GM10266 (cell line): ENCODE measurements around the gene TLE1.

Source experiments
- DNase-seq: peaks from one replicate; pipeline ENCODE4 v3.0.0; 2012; ENCODE audit errors: extremely low spot score
- CTCF ChIP-seq: IDR thresholded peaks from 2 replicates; pipeline ENCODE4 v1.5.1; 2012; ENCODE audit warnings: mild to moderate bottlenecking, low read depth; ENCODE audit not compliant: control insufficient read depth, insufficient read depth; ENCODE audit errors: missing control alignments

The TLE1 gene

GRCh38 chr9:81684635-81685034 is 4.7 kb downstream of the TLE1 start:
- no peak for DNase-seq
- TF ChIP-seq CTCF: no peak

DNA sequence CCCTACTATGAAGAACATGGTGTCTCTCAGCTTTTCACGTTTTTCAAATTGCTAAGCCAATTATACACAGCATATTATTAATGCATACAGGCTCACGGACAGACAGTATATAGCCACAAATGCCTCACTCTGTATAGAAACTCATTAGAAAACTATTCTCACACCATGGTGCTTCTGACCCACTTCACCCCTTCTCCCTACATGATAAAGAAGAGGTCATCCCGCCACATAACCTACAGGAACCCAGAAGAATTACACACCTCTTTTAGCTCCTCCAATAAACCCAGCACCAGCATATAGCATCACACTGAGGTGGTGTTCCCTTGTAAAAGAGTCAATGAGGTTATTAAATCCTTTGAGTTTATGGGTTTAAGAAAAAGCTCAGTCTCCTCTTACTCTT is 5.6 kb downstream of the TLE1 start:
- TF ChIP-seq CTCF: no peak
- no peak for DNase-seq

DNA sequence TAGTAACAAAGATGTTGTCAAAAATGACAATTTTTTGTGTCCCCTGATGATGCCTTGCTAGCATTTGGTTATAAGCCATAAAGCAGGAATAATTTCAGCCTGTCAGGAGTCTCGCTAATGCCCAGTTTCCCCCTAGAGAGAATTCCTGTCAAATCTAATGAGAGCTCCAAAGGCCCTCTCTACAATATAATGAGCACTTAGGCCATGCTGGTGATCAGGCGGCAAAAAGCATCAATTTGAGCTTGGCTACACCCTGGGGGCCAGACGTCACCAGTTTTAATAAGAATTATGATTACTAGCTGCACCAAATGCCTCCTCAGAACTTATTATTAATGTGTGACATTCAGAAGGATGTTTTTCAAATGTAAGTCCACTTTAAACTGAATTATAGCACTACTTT is 6.1 kb downstream of the TLE1 start:
- DNase-seq: no peak
- TF ChIP-seq CTCF: no peak

GRCh38 chr9:81682797-81683196 is 6.5 kb downstream of the TLE1 start:
- no peak for DNase-seq
- TF ChIP-seq CTCF: no peak

- TF ChIP-seq CTCF: no peak
Observed at GRCh38 chr9:81682177-81682576, 7.2 kb downstream of the TLE1 start.

DNA sequence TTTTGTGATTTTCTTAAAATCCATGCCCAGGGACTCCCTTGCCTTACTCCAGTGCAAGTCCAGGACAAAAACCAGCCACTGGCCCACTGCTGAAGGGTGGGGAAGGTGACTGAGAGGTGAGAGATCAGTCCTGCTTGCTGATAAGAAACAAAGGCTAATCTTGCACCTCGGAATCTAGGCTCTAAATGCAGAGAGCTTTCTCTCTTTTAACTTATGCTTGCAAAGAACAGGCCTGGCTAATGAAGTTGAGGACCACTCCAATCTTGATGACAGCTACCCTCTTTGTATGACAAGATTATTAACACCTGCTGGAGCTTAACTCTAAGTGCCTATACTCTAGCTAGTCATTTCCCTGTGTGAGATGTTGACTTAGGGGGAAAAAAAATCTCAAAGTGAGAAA is 8.8 kb downstream of the TLE1 start:
- no peak for DNase-seq
- TF ChIP-seq CTCF: no peak

More at GRCh38 chr9:81682177-81682576, 7.2 kb downstream of the TLE1 start:
- no peak for DNase-seq

DNA sequence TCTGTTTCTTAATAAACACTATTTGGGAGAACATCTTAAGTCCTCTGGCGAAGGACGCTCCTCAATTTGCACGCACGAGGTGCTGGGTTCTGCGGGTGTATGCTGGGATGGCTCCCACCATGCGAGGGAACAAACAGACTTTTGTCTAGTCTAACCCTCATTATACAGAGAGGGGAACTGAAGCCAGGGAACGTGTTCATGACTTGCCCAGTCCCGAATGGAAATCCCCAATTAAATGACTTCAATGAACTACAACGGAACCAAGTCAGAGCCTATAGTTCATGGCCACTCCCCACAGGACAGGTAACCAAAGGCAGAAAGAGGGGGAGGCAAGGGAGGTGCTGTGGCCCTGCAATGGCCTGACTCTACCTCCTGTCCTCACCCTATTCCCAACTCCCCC is 9.3 kb downstream of the TLE1 start:
- no peak for TF ChIP-seq CTCF
- DNase-seq: no peak
